ENCODE measurements around the gene MAP1LC3B2. TPM values are rescaled to one million over a fixed set of nuclear protein-coding genes. Genes with fewer than 3 reads are reported as not detected.
"Not testable (repeated sequence)": the region's sequence is repeated elsewhere in the genome, so short reads cannot be mapped to it uniquely, and the experiment has no call there.

MAP1LC3B2 gene
- total RNA-seq, 1 experiment from 2014 or later, result not detected

DNA sequence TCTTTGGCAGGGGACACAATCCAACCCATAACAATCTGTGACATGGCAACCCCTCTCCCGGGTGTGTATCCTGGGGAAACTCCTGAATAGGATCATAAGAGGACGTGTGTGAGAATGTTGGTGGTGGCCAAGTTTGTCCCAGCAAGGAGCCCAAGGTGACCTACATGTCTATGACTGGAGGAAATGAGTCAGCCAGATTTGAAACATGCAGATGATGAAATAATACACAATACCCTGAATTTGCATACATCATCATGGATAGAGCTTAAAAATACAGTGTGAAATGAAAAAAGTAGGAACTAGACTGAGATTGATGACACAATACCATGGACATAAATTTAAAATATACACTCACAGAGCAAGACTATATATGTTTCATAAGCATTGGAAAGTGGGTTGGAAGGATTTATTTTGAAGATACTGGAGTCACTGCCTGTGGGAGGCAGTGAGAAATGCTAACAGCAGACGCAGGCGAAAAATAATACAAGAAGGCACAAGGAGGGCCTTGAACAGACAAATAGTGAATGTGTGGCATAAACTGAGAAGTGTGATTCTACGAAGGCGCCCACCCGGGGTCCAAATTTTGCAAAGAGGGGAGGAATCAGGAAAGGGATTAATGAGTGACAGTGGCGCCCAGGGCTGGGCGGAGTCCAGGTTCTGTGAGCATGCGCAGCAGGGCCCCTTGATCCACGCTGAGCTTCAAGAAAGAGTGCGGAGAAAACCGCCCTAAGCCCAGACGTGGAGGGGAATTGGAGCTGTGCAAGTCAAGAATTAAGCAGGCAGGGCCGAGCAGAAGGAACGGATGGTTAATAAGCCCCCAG, 7.0 kb upstream of the MAP1LC3B2 start:
- in situ Hi-C loops (cut with HindIII; ENCODE audit: low pct_unique_long_range_greater_than_20kb, low sequenced_read_pairs), result no loop called here
- no peak for DNase-seq (ENCODE audit: low read depth, low spot score)

DNA sequence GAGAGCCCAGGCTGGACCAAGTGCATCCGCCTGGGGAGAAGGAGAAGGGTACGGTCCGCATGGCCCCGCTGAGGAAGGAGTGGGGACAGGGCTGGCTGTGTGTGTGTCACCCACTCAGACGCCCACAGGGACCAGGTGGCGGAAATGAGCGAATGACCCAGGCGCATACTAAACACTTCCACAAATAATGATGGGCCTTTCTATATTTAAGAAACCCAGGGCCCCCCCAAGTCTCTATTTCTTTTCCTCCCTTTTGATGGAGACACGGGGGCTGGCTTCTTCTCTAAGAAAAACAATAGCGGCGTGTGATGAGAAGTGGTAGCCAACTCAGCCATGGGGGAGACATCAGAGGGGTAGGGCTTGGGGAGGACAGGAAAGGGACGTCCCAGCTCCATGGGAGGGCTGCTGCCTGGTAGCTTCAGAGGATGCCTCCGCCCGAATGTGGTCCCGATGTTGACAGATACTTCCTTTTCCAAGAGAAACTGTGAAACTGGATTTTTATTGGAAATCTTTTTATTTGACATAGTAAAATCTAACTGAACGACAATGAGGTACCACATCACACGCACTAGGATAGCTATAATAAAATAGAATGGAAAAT, 6.3 kb upstream of the MAP1LC3B2 start:
- in situ Hi-C loops (cut with HindIII; ENCODE audit: low pct_unique_long_range_greater_than_20kb, low sequenced_read_pairs), result no loop called here
- DNase-seq (ENCODE audit: low read depth, low spot score), result no peak

DNA sequence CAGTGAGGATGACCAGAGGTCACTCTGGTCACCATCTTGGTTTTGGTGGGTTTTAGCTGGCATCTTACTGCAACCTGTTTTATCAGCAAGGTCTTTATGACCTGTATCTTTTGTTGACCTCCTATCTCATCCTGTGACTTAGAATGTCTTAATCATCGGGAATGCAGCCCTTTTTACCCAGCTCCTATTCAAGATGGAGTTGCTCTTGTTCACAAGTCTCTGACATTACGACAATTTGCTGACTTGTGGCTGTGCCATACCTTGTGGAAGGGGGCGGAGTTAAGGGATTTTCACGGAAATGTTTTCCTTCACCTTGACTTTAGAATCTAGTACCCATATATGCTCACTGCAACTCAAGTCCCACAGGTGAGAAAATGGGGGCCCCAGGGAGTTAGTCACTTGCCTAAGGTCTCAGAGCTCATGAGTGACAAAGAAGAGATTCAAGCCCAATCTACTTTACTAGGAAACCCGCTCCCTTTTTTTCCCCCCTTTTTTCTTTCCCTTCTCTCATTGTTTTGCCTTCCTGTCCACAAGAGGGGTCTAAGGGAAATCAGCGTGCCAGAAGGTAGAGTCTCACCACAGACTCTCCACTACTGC, 2.7 kb upstream of the MAP1LC3B2 start:
- DNase-seq (ENCODE audit: low read depth, low spot score), result no peak
- in situ Hi-C loops (cut with HindIII; ENCODE audit: low pct_unique_long_range_greater_than_20kb, low sequenced_read_pairs), result no loop called here

DNA sequence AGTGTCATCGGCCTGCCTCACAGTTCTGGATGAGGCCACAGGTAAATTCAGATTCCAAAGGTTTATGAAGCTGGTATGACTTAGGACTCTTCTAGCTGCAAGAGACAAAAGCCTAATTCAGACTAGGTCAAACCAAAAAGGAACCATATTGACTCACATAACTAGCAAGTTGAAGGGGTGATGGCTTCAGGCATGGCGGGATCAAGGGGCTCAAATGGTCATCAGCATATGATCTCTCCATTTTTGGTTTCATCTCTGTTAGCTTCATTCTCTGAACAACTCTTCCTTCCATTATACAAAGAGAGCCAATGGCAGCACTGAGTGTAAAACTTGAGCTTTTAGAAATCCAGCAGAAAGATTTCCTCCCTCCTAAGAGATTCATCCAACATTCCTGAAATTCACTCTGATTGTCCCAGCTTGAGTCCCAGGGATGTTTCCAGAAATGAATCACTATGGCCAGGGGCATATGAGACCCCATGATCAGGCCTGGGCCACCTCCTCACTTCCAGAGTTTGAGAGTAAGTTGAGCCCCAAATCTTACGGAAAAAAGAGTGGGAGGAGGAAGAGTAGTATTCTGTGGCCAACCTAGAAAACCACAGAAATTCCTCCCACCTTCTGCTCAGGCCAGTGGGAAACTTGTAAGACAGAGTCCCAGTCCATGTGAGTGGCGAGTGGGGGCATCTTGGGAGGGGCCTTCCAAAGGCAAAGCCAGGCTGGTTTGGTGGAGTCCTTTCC, 2.0 kb upstream of the MAP1LC3B2 start:
- no peak for DNase-seq (ENCODE audit: low read depth, low spot score)
- in situ Hi-C loops (cut with HindIII; ENCODE audit: low pct_unique_long_range_greater_than_20kb, low sequenced_read_pairs), result no loop called here

DNA sequence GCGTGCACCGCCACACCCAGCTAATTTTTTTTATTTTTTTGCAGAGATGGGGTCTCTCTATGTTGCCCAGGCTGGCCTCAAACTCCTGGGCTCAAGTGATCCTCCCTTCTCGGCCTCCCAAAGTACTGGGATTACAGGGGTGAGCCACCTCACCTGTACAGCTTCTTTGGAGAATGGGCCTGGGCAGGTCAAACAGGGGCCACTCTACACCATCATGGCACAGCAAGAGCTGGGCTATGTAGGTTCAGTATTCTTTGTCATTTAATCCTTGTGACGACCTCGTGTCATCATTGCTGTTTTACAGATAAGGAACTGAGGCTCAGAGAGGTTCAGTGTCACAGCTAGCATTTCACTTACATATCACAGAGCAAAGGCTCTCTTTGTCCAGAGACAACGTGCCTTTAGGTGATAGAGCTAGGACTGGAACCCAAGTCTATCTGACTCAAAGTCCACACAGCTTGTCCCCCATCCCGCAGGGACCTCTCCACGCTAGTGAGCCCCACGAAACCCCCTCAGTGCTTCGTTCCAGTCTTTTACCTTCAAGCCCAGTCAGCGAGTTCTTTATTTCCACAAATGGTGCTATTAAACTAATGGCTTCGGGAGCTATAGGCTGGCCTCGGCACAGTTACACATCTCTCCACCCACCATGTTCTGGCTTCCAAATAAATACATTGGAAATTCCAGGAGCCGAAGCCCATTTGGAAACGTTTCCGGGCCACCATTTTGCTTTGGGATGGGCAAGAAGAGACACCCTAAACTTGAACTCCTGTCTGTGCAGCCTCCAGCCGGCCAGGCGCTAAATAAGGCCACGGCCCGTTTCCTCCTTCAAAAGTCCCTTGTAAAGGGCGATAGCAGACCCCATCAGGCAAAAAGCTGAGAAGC, 660 bp upstream of the MAP1LC3B2 start:
- DNase-seq (ENCODE audit: low read depth, low spot score), result no peak
- in situ Hi-C loops (cut with HindIII; ENCODE audit: low pct_unique_long_range_greater_than_20kb, low sequenced_read_pairs), result no loop called here

DNA sequence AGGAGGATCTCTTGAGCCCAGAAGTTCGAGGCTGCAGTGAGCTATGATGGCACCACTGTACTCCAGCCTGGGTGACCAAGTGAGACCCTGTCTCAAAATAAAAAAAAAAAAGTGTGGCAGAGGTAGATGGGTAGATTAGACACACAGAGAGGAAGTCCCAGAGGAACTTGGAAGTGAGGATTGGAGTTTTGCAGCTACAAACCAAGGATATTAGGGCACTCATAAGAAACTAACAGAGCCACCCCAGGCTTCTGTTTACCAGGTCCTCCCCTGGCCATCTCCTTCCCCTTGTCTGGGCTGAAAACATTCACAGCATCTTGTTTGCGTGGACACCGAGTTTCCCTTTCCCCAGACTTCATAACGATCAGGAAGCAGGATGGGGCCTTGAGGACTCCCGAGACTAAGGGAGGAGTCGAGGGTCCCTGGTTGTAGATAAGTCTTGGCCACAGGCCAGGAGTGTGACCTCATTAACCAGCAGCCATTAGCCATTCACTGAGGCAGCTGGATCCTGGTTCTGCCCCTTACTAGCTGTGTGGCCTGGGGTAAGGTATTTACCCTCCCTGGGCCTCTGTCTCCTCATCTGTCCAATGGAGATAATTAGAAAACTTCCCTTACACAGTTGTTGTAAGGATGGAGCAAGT, 2.1 kb downstream of the MAP1LC3B2 start:
- no peak for DNase-seq (ENCODE audit: low read depth, low spot score)
- in situ Hi-C loops (cut with HindIII; ENCODE audit: low pct_unique_long_range_greater_than_20kb, low sequenced_read_pairs), result no loop called here

DNA sequence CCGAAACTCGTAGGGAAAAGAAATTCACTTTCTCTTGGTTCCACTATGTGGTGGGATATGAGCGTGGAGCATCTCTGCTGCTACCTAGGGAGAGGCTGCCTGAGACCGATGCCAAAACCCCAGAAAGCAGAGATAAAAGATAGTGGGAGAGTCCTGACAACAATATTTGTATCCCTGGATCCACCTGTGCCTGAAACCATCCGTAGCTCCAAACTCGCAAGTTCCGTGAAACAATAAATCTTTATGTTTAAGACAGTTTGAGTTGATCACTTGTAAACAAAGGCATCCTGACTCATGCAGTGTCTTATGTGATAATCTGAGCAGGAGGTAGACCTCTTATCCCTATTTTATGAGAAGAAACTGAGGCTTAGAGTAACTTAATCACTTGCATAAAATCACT, 2.9 kb downstream of the MAP1LC3B2 start:
- no peak for DNase-seq (ENCODE audit: low read depth, low spot score)
- in situ Hi-C loops (cut with HindIII; ENCODE audit: low pct_unique_long_range_greater_than_20kb, low sequenced_read_pairs), result no loop called here

DNA sequence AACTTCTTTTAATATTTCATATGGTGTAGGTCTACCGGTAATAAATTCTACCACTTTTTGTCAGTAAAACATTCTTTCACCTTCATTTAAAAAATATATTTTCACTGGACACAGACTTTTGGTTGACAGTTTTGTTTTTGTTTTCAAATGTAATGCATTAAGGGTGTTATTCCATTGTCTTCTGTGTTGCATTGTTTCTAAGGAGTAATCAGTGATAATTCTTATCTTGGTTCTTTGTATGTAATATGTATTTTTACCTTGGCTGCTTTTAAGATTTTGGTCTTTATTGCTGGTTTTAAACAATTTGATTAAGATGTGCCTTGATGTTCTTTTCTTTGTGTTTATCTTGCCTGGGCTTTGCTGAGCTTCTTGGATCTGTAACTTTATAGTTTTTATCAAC, 4.1 kb downstream of the MAP1LC3B2 start:
- no peak for DNase-seq (ENCODE audit: low read depth, low spot score)
- in situ Hi-C loops (cut with HindIII; ENCODE audit: low pct_unique_long_range_greater_than_20kb, low sequenced_read_pairs), result no loop called here

DNA sequence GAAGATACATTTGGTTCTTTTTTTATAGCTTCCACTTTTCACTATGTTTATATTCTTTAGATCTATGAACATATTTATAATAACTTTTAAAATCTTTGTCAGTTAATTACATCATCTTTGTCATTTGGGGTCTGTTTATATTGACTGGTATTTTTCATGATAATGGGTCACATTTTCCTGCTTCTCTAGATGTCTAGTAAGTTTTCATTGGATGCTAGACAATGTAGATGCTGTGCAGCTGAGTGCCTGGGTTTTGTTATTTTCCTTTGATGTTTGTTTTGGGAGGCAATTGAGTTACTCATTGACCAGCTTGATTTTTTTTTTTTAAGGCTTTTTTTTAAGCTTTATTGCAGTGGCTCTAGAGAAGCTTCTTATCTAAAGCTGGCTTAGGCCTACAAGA, 4.9 kb downstream of the MAP1LC3B2 start:
- no peak for DNase-seq (ENCODE audit: low read depth, low spot score)
- in situ Hi-C loops (cut with HindIII; ENCODE audit: low pct_unique_long_range_greater_than_20kb, low sequenced_read_pairs), result no loop called here

DNA sequence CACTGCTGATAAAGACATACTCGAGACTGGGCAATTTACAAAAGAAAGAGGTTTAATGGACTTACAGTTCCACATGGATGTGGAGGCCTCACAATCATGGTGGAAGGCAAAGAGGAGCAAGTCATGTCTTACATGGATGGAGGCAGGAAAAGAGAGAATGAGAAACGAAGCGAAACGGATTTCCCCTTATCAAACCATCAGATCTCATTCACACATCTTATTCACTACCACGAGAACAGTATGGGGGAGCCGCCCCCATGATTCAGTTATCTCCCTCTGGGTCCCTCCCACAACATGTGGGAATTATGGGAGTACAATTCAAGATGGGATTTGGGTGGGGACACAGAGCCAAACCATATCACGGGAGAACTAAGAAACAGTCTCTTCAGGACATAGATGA, 6.0 kb downstream of the MAP1LC3B2 start:
- in situ Hi-C loops (cut with HindIII; ENCODE audit: low pct_unique_long_range_greater_than_20kb, low sequenced_read_pairs); DNase-seq (ENCODE audit: low read depth, low spot score): not testable (repeated sequence)

DNA sequence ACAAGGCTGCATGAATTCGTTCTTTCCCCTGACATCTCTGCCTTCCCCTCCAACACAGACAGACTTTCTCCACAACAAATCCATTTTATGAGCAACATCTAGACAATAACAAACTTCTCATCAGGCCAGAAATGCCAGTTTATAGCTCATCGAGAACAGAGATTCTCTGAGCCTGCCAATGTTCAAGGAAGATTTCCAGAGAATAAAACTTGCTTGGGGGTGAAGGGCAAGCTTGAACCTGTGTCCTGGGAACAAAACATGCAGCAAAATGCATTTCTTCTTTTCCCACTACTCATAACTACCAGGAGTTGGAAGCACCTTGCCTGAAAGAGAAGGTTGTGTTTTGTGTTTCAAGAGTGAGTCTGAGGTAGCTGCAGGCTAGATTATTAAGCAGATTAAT, 6.8 kb downstream of the MAP1LC3B2 start:
- DNase-seq (ENCODE audit: low read depth, low spot score), result no peak
- in situ Hi-C loops (cut with HindIII; ENCODE audit: low pct_unique_long_range_greater_than_20kb, low sequenced_read_pairs), result no loop called here

DNA sequence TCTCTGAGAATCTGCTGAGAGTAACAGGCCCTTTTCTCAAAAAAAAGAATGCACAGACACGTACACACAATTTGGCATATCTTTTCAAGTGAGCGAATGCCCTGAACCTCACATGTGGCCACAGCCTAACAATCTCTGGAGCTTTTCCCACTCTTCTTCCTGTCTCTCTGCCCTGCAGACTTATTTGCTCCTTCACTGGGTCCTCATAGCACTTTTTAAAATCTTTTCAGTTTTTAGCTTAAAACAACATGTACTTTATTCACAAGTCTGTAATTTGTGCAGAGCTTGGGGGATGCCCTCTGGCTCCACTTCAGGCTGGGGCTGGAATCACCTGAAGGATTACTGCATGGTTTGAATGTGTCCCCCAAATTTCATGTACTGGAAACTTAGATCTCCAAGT, 9.0 kb downstream of the MAP1LC3B2 start:
- DNase-seq (ENCODE audit: low read depth, low spot score), result no peak
- in situ Hi-C loops (cut with HindIII; ENCODE audit: low pct_unique_long_range_greater_than_20kb, low sequenced_read_pairs), result no loop called here

DNA sequence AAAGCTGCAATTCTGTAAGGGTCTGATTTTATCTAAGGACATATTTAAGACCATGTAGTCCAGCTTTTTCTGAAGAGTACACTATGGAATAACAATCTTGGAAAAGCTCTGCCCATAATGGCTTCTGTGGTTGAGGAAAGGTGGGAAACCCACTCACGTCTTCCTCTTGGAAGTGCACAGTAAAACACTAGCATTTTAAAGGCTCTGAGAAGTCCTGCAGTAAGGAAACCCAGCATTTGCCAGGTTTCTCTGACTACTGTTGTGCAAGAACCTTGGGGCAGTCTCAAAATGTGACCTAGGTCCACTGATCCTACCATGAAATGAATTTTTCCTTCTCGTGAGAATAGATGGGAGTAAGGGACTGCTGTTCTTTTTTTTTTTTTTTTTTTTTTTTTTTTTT, 11.9 kb downstream of the MAP1LC3B2 start:
- no peak for DNase-seq (ENCODE audit: low read depth, low spot score)
- in situ Hi-C loops (cut with HindIII; ENCODE audit: low pct_unique_long_range_greater_than_20kb, low sequenced_read_pairs), result no loop called here

DNA sequence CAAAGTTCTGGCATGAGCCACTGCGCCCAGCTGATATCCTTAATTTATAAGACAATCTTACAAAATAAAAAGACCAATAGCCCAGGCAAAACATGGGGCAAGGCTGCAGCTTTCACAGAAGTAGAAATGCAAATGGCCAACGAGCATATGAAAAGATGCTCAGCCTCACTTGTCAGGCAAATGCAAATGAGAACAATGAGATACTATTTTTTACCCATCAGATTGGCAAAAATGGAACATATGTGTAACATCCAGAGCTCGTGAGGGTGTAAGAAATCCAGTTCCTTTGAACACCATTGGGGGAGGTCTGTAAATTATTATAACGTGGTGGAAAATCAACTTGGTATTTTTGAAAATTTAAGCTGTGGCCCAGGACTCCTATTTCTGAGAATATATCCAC, 14.6 kb downstream of the MAP1LC3B2 start:
- DNase-seq (ENCODE audit: low read depth, low spot score), result no peak
- in situ Hi-C loops (cut with HindIII; ENCODE audit: low pct_unique_long_range_greater_than_20kb, low sequenced_read_pairs), result no loop called here

DNA sequence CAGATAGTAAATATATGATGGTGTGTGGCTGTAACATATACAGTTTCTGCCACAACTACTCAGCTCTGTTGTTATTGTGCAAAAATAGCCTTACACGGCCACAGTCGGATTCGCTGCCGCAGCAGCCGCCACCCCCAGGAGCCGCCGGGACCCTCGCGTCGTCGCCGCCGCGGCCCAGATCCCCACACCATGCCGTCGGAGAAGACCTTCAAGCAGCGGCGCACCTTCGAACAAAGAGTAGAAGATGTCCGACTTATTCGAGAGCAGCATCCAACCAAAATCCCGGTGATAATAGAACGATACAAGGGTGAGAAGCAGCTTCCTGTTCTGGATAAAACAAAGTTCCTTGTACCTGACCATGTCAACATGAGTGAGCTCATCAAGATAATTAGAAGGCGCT, 16.6 kb downstream of the MAP1LC3B2 start:
- DNase-seq (ENCODE audit: low read depth, low spot score); in situ Hi-C loops (cut with HindIII; ENCODE audit: low pct_unique_long_range_greater_than_20kb, low sequenced_read_pairs): not testable (repeated sequence)

DNA sequence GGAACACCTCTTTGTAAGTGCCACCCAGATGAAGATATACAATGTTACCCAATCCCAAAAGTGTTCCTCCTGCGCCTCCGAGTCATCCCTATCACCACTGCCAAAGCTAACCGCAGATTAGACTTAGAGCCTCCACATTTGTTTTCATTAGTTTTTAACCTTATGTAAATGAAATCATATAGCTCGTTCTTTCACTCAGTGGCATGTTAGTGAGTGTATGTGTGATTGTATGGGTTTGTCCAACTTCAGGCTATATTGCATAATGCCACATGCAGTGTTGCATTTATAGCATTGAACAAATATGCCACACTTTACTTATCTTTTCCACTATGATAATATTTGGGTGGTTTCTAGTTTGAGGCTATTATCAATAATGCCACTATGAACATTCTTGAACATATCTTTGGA, 18.0 kb downstream of the MAP1LC3B2 start:
- no peak for DNase-seq (ENCODE audit: low read depth, low spot score)
- in situ Hi-C loops (cut with HindIII; ENCODE audit: low pct_unique_long_range_greater_than_20kb, low sequenced_read_pairs), result no loop called here

DNA sequence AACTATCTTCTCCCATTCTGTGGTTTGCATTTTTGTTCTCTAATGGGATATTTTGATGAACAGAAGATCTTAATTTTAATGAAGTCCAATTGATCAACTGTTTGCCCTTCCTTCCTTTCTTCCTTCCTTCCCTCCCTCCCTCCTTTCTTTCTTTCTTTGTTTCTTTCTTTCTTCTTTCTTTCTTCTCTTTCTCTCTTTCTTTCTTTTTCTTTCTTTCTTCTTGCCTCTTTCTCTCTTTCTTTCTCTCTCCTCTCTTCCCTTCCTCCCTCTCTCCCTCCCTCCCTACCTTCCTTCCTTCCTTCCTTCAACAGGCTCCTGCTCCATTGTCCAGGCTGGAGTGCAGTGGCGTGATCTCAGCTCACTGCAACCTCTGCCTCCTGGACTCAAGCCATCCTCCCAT, 18.9 kb downstream of the MAP1LC3B2 start:
- in situ Hi-C loops (cut with HindIII; ENCODE audit: low pct_unique_long_range_greater_than_20kb, low sequenced_read_pairs), result no loop called here
- no peak for DNase-seq (ENCODE audit: low read depth, low spot score)

Measured in SK-MEL-5 (cell line).